HTR-8/SVneo (cell line): Measurements from ENCODE around the gene MPPED1.

ENCODE experiments used
- DNase-seq: peaks from one replicate; pipeline ENCODE4 v3.0.0; 2011; ENCODE audit warnings: low spot score, mixed read lengths; ENCODE audit not compliant: insufficient read length
- FAIRE-seq: peaks from 2 replicates; lab custom pipeline; 2011; peaks lifted over from hg19 to GRCh38; lab: Jason Lieb, UNC

The MPPED1 gene

DNA sequence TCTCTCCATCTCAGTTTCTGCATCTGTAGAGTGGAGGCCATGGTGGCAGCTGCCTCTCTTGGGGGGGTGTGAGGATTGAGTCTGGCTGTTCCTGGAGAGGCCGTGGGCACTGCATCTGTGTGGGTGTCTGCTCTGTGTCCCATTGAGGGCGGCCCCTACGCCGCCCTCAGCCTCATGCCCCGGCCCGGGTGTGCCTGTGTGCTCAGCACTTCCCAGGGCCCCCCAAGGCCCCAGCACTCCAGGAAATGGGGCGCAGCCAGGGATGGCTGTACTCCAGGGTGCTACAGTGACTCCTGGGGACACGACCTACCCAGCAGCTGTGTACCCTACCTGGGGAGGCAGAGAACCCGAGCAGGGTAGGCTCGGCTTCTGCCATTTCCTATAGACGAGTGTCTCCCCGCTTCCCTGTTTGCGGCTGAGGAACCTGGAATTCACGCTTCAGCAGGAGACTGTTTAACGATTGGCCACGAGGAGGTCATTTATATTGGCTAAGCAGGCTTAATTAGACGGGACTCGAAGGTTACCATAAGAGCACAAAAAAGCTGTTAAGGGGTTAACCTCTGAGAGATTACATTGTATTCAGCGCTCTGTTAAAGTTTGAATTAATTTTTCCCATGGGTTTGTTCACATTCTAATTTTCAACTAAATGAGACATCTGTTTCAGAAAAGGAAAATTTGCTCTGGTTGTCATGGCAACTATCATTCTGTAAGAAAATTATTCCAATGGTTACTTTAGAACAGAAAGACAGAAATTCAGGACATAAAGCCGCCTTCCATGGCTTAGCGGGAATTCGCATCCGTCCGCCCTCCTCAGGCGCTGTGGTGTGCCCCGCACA, 76.4 kb downstream of the MPPED1 start:
- no peak for DNase-seq
- FAIRE-seq = no peak

GRCh38 chr22:43488937-43489336, 77.1 kb downstream of the MPPED1 start:
- FAIRE-seq (no peak), DNase-seq (no peak)

GRCh38 chr22:43490311-43490710, 78.5 kb downstream of the MPPED1 start:
- FAIRE-seq = no peak
- no peak for DNase-seq

GRCh38 chr22:43491177-43491576, 79.4 kb downstream of the MPPED1 start:
- FAIRE-seq = peak; percentile 63

DNA sequence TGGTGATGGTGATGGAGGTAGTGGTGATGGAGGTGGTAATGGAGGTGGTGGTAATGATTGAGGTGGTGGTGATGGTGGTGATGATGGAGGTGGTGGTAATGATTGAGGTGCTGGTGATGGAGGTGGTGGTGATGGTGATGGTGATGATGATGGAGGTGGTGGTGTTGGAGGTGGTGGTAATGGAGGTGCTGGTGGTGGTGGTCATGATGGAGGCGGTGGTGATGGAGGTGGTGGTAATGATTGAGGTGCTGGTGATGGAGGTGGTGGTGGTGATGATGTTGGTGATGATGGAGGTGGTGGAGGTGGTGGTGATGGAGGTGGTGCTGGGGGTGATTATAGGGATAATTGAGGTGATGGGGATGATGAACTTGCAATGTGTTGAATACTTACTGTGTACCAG, 79.9 kb downstream of the MPPED1 start:
- no peak for DNase-seq
- no peak for FAIRE-seq

More at GRCh38 chr22:43491177-43491576, 79.4 kb downstream of the MPPED1 start:
- DNase-seq = no peak

GRCh38 chr22:43493297-43493696, 81.5 kb downstream of the MPPED1 start:
- FAIRE-seq (no peak), DNase-seq (no peak)

DNA sequence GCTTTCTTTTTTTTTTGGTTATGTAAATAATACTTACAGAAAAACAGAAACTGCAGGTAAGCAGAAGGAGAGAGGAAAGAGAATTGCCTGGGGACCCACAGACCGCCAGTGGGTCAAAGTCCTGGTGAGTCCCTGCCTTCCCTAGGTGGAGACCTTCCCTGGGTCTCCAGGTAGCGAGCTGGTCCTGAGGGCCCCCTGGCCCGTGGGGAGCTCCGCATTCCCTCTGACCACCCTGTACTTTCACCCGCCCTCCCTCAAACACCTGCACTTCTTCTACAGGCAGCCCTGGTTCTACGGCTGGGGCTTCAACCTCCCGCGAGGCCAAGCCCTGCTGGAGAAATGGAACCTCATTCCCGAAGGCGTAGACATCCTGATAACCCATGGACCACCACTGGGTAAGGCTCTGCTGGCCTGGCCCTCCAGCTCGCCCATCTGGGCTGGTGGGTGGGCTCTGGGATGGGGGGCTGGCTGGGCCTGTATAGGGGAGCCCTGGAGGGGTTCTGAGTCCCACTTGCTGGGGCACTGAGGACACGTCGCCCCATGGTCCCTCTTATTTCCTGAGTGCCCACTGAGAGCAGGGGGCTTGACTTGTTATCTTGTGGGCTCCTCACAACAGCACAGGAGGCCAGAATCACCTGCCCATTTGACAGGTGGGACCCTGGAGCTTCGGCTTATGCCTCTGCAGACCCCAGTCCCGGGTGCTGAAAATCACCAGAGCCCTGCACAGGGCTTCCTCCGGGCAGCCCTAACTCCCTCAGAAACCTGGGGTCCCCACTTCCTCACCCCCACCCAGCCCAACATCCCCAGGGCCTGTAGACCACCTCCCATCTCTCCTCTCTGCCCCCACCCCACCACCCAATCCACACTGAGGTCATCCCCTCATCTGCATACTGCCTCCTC, 86.4 kb downstream of the MPPED1 start:
- no peak for FAIRE-seq

DNA sequence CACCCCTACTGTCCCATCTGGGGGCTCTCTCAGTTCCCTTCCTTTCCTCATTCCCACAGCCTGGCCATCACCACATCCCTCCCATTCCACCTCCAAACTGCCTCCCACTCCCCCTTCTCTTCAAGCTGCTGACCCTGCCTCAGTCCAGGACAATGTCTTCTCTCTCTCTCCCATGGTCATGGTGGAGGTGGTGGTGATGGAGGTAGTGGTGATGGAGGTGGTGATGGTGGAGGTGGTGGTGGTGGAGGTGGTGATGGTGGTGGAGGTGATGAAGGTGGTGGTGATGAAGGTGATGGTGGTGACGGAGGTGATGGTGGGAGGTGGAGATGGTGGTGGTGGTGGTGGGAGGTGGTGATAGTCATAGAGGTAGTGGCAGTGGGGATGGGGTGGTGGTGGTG, 87.0 kb downstream of the MPPED1 start:
- no peak for FAIRE-seq
- no peak for DNase-seq

More for the DNA sequence above, 86.4 kb downstream of the MPPED1 start:
- no peak for DNase-seq

DNA sequence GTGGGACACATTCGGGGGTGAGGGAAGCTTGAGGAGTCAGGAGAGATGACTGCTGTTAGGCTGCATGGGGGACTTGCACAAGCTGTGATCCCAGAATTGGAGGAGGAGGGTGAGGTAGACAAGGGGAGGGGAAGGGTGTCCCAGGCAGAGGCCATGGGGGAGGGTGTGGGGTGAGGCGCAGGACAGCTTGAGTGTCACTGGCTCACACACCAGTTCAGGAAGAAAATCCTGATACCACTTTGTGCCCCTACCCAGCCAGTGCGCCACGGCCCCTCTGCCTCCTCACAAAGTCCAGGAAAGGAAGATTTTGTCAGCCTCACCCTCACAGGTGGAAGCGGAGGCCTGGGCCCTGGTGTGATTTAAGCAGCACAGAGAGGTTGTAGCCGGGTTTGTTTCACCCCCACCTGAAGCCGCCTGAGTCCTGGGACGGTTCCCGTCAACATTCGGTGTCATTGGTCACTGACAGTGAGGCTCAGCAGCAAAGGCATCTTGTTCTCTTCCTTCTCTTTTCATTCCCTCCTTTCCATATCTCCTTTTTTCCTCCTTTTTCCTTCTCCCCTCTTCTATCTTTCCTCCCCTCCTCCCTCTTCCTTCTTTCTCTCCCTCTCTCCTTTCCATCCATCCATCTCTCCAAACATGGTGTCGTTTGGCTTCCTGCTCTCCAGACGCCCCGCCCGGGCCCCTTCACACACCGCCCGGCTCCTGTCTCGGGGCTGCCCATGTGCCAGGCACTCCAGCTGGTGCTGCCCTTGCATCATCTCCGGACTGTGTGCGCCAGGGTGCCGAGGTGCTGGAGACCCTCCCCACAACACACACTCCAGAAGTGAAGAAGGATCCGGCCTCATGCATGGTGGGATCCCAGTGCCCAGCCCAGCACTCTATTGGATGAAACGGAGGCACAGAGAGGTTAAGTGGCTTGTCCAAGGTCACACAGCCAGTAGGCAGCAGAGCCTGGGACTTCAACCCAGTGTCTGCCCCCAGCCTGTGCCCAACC, 89.3 kb downstream of the MPPED1 start:
- FAIRE-seq (no peak), DNase-seq (no peak)

DNA sequence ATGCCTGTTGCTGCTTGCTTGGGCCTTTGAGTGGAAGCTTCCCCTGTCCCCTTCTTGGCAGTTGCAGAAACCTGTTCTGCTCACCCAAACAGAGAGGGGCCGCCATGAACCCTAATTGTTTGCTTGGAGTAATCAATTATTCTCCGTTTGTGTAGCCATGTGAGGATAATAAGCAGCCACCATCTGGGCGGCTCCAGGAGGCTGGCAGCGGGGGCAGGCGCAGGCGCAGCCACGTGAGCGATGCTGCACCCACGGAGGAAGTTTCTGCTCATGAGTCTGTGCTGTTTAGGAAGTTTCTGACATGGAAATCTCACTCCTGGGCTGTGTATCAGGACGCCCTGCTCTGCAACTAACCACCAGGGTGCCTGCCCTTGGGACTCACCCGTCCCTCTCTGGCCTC, 90.1 kb downstream of the MPPED1 start:
- DNase-seq = no peak
- no peak for FAIRE-seq

DNA sequence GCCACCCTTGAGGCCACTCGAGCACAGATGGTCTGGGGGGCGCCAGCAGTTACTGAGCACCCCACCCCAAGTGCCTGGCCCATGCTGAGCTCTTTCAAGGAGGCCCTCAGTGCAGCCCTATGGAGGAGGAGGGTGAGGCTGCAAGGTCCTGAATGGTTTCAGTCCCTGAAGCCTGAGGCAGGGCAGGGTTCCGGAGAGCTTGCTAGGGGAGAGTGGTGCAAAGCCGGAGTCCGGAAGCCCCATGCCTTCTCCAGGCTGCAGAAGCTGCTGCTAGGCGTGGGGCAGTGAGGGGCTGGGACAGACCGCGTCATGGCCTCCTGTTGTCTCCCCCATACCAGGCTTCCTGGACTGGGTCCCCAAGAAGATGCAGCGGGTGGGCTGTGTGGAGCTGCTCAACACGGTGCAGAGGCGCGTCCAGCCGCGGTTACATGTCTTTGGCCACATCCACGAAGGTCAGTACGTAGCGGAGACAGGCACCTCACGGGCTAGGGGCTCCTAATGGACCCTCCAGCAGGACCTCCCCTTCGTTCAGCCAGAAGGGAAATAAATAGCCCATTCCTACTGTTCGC, 90.6 kb downstream of the MPPED1 start:
- FAIRE-seq = no peak
- DNase-seq = no peak

GRCh38 chr22:43504068-43504467, 92.3 kb downstream of the MPPED1 start:
- DNase-seq (no peak), FAIRE-seq (peak; percentile 60)

DNA sequence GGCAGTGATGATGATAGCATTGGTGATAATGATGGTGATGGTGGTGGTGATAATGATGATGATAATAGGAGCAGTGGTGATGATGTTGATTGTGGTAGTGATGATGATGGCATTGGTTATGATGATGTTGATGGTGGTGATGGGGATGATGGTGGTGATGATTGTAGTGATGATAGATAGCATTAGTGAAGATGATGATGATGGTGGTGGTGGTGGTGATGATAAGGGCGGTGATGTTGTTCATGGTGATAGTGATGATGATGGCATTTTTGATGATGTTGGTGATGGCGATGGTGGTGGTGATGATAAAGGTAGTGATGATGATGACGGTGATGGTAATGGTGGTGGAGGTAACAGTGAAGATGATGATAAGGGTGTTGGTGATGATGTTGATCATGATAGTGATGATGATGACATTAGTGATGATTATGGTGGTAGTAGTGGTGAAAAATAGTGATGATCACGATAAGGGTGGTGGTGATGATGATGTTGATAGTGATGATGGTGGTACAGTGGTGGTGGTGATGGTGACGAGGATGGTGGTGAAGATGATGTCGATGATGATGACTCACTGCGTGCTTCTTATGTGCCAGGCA, 93.0 kb downstream of the MPPED1 start:
- DNase-seq (no peak), FAIRE-seq (peak; percentile 51)

DNA sequence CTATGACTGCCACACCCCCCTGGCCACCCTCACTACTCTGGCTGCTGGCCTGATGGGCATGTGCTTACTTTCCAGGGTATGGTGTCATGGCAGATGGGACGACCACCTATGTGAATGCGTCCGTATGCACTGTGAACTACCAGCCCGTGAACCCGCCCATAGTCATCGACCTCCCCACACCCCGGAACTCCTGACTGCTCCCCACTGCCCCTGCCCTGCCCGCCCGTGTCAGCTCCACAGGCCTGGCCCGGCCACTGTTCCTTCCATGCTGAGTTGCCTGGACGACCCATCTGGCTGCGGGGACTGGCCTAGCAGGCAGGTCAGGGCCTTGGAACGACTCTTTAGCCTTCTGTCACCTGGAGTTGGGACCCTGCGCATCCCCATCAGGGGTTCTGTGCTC, 93.6 kb downstream of the MPPED1 start:
- FAIRE-seq (no peak), DNase-seq (no peak)

DNA sequence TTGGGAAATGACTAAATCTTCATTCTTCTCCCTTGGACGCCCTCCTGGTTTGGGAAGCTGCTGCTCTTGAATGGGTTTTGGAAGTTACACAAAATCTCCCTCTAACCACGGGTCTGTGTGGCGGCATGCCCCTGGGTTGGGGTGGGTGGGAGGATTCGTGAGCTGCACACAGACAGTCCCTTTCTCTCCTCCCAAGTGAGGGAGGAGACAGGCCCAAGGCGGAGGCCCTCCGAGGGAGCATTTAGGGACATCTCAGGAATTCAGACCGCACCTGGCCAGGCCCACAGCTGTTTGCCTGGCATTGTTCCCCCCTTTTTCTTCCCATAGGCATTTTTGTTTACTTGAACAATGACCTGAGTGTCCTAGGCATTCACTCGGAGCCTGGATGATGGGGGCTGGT, 94.1 kb downstream of the MPPED1 start:
- no peak for FAIRE-seq
- DNase-seq = no peak

DNA sequence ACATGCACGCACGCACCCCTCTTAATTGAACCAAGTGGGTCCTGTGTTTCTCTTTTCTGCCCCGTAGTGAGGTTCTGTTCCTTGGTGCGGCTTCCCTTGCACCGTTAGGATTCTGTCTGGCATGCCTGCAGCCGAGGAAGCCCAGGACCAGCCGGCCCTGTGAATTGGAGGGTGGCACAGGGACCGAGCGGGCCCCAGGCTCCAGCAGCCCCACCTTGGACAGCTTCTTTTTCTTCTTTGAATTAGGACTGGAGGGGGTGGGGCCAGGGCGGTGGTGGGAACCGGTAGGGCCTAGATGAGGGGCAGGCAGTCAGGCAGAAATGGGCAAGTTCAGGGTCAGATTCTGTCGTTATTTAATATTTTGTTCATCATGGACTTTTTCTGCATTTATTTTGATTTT, 94.7 kb downstream of the MPPED1 start:
- DNase-seq = no peak
- FAIRE-seq = no peak

DNA sequence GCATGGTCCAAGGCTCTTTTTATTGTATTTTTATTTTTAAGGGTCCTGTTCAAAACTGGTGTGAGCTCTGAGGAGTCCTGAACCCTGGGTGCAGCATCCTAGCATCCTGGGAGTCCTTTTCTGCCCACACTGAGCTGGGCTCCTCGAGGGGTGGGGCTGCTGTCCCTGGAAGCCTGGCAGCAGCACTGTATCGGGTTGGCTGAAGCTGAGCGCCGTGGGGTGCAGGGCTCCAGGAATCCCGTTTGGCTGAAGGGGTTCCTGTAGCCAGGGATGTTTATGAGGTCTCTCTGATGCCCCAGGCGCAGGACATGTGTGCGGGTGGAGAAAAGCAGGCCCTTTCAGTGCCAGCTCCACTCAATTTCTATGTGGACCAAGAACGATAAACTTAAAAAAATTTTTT, 95.4 kb downstream of the MPPED1 start:
- DNase-seq (no peak), FAIRE-seq (no peak)

DNA sequence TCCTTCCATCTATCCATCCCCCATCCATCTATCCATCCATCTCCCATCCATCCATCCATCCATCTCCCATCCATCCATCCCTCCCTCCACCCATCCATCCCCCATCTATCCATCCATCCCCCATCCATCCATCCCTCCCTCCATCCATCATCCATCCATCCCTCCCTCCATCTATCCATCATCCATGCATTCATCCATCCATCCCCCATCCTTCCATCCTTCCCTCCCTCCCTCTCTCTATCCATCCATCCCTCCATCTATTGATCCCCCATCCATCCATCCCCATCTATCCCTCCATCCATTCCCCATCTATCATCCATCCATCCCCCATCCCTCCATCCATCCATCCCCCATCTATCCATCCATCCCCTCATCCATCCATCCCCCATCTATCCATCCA, 96.7 kb downstream of the MPPED1 start:
- no peak for FAIRE-seq
- no peak for DNase-seq

DNA sequence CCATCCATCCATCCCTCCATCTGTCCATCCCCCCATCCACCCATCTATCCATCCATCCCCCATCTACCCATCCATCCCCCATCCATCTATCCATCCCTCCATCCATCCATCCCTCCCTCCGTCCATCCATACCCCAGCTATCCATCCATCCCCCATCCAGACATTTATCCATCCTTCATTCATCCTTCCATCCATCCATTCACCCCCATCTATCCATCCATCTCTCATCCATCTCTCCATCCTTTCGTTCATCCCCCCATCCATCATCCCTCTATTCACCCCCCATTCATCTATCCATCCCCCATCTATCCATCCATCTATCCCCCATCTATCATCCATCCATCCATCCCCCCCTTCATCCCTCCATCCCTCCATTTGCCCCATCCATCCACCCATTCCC, 97.5 kb downstream of the MPPED1 start:
- no peak for FAIRE-seq
- no peak for DNase-seq
